GM12891 (cell line): ENCODE results near the gene PIK3CB.

Source experiments
- POLR2AphosphoS5 ChIP-seq: IDR thresholded peaks from 2 replicates; pipeline ENCODE4 v1.6.1; 2011; ENCODE audit warnings: low read depth, low read length, control low read depth
- POU2F2 ChIP-seq: IDR thresholded peaks from 2 replicates; pipeline ENCODE4 v1.6.1; 2011; ENCODE audit warnings: low read depth, mild to moderate bottlenecking, control low read depth, low read length, moderate library complexity
- TAF1 ChIP-seq: IDR thresholded peaks from 2 replicates; pipeline ENCODE4 v1.6.1; 2011; ENCODE audit warnings: low read depth, low read length, control low read depth

DNA sequence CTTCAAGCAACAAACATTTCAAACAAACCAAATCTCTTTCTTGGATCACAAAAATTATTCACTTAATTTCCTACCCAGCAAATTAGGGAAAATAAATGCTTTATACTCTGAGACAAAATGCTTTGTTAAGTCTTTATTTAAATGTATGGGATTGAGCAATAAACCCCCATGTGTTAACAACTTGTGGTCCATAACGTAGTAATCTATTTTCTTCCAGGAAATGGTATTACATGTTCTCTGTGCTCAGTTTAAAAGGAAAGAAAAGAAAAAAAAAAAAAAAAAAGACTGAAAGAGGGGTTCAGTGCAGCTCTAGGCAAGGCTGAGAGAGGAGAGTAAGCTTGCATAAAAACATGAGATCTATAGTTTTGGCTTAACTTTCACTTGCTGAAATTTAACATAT lies 102.3 kb downstream of the PIK3CB start:
- TF ChIP-seq TAF1 (no peak), POLR2AphosphoS5 (no peak), POU2F2 (no peak)
